Astrocyte of the spinal cord (primary cell): ENCODE results near the gene COX11.

ENCODE experiments used
- DNase-seq: peaks from one replicate; pipeline ENCODE4 v3.0.0; 2011; ENCODE audit warnings: low read depth, low spot score
- H3K4me3 ChIP-seq: 2 replicates; pipeline ENCODE4 v1.5.1; 2011; ENCODE audit warnings: low read depth, mild to moderate bottlenecking, low read length, moderate library complexity
- in situ Hi-C: cut with HindIII; loops from 2 replicates; pipeline ENCODE4 v1.10.0; 2017; ENCODE audit warnings: low sequenced_read_pairs
- TF ChIP-seq, protein P1 (sequence below): IDR thresholded peaks from 2 replicates; pipeline ENCODE4 v1.5.1; 2012; ENCODE audit warnings: low read depth, mild to moderate bottlenecking, low read length, inconsistent platforms

The COX11 gene

DNA sequence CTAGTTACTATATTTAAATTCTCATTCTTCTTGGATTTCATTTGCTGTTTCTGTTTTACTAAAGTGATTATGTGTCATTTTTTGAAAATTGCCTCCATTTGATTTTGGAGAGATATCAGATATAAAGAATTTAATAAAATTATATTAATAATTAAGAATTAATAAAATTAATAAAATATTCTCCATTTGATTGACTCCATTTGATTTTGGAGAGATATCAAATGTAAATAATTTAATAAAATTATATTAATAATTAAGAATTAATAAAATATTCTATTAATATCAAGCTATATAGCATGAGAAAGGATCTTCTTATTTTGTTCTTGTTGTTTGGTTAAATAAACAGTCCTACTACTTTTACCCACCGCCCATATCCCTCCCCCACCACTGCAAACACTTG lies 23.1 kb upstream of the COX11 start:
- in situ Hi-C loops = no loop called here
- TF ChIP-seq, protein P1, sequence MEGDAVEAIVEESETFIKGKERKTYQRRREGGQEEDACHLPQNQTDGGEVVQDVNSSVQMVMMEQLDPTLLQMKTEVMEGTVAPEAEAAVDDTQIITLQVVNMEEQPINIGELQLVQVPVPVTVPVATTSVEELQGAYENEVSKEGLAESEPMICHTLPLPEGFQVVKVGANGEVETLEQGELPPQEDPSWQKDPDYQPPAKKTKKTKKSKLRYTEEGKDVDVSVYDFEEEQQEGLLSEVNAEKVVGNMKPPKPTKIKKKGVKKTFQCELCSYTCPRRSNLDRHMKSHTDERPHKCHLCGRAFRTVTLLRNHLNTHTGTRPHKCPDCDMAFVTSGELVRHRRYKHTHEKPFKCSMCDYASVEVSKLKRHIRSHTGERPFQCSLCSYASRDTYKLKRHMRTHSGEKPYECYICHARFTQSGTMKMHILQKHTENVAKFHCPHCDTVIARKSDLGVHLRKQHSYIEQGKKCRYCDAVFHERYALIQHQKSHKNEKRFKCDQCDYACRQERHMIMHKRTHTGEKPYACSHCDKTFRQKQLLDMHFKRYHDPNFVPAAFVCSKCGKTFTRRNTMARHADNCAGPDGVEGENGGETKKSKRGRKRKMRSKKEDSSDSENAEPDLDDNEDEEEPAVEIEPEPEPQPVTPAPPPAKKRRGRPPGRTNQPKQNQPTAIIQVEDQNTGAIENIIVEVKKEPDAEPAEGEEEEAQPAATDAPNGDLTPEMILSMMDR = no peak
- H3K4me3 ChIP-seq = no peak overlapping the region

DNA sequence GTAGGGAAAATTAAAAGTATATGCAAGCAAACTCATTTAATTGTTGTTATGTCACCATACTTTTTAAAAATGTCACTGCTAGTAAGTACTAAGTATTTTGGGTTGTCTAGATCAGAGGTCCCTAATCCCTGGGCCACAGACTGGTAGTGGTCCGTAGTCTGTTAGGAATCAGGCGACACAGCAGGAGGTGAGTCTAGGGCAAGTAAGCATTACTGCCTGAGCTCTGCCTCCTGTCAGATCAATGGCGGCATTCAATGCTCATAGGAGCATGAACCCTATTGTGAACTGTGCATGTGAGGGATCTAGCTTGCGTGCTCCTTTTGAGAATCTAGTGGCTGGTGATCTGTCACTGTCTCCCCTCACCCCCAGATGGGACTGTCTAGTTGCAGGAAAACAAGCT lies 21.7 kb upstream of the COX11 start:
- no peak overlapping the region for H3K4me3 ChIP-seq
- no peak for DNase-seq
- in situ Hi-C loops = no loop called here
- TF ChIP-seq, protein P1 = no peak

More for the DNA sequence above, 23.1 kb upstream of the COX11 start:
- DNase-seq = no peak

DNA sequence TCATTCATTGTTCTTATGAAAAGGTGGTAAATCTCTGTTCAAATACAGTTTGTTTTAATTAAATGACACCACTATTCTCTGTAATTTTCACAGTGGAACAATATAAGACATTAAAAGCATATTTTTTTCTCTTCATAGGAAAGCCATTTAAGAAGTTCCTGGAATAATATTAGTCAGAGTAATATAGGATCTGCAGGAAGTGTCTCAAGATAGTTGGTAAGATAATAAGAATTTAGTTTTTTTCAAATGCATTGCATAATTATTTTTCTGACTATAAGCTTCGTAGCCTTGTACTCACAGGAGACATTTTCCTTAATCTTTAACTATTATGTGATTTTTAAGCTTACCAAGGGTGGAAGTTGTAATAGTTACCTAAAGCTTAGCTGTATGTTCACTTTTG lies 17.0 kb upstream of the COX11 start:
- DNase-seq = no peak
- in situ Hi-C loops = no loop called here

DNA sequence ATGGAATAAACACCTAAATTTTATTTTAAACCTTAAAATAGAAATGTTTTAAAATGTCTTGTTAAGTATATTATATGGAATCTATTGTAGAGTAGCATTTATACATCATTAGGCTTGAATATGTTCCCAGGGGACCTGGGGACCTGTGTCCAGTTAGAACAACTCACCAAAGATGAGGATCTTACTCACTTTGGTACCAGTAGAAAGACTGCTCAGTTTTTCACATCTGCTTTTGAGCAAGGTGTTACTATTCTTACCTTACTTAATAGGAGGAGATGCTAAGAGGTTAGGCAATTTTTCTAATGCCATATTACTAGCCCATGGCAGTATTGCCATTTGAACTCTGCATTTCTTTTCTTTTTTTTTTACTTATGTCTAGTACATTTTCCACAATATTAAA lies 14.8 kb upstream of the COX11 start:
- TF ChIP-seq, protein P1 = no peak
- in situ Hi-C loops = no loop called here
- H3K4me3 ChIP-seq = no peak overlapping the region
- DNase-seq = no peak

More for the DNA sequence above, 17.0 kb upstream of the COX11 start:
- TF ChIP-seq, protein P1 = no peak
- no peak overlapping the region for H3K4me3 ChIP-seq

DNA sequence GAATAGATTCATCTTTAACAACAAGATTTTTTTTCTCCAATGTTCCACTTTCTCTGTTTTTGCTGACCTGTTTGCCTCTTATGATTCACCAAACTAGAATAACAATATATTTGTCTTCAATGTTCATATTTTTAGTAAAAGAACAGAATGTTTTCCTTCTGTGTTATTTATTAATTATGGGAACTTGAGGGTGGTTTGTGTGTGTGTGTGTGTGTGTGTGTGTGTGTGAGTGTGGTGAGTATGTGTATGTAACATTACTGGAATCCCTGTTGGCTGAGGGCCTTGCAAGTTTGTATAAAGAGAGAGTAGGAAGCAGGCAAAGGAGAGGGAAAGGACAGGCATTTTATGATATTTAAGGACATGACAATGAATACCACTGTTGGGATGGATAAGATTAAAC lies 13.9 kb upstream of the COX11 start:
- DNase-seq = peak; percentile 72
- in situ Hi-C loops = no loop called here
- TF ChIP-seq, protein P1 = no peak
- H3K4me3 ChIP-seq = no peak overlapping the region

DNA sequence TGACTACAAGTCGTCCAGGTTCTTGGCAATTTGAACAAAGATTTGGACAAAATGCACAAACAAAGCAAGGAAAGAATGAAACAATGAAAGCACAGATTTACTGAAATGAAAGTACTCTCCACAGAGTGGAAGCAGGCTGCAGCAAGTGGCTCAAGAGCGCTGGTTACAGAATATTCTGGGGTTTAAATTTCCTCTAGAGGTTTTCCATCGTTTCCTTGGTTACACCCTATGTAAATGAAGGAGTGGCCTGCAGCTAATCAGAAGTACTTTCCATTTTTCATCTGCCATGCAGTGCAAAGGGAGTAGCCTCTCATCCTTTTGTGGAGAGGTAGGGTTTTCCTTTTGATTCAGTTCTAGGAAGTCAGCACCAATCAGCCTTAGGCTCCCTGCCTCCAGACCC lies 11.9 kb upstream of the COX11 start:
- TF ChIP-seq, protein P1 = no peak
- no peak overlapping the region for H3K4me3 ChIP-seq
- DNase-seq = no peak
- in situ Hi-C loops = no loop called here

DNA sequence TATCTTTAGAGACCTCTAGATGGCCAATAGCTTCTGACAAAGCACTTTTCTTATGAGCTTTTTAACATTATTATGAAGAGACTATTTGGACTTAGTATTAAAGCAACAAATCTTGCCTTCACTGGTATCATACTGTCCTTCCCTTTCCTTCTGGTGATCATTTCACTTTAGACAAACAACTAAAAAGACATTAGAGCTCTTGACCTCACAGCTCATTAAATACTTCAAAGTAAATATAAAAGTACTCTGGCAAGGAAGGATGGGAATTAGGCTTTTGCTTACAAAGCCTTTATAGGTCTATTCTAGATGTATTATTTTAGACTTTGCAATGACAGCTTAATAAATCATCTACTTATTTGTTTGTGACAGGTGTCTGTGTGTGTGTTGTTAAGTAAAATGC lies 11.2 kb upstream of the COX11 start:
- in situ Hi-C loops = no loop called here
- no peak for DNase-seq
- TF ChIP-seq, protein P1 = no peak
- no peak overlapping the region for H3K4me3 ChIP-seq
